ENCODE results near the gene ID3. TPM values are rescaled to one million over a fixed set of nuclear protein-coding genes. Genes with fewer than 3 reads are reported as not detected.

The ID3 gene
- total RNA-seq, 1 experiment from 2014 or later, result 119 TPM

DNA sequence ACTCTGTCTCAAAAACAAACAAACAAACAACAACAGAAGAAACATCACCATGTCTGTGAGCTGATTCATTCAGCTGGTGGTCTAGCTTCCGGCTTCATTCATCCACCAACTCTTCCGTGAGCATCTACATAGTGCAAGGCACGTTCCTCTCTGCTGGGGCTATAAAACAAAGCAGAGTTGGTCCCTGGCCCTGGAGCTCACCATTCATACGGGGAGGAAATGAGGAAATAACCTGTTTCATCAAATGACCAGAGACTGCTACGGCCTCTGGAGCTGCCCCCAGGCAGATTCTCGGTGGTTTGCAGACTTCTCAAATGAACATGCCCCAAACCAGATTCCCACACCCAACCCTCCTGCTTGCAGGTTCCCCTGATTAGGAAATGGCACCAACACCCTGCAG, 41.0 kb upstream of the ID3 start:
- H3K27me3 Mint-ChIP-seq (ENCODE audit: low read depth), result peaks cover 4% of the 10 kb centered on the region; the same call in 1 of the 2 replicates
- H3K27ac ChIP-seq (ENCODE audit: insufficient read length, low read depth, low read length), result no peak overlapping the region
- H2BK12ac ChIP-seq (ENCODE audit: insufficient read length, low read depth, low read length), result no peak overlapping the region
- H4K5ac ChIP-seq (ENCODE audit: insufficient read length, low read depth, low read length), result no peak overlapping the region
- no peak overlapping the region for H3K4me3 Mint-ChIP-seq
- no peak overlapping the region for H3K18ac ChIP-seq (ENCODE audit: insufficient read length, low read depth, low read length)
- H3K56ac ChIP-seq (ENCODE audit: insufficient read length, low read depth, low read length), result no peak overlapping the region
- peaks cover 57 to 67% of the 10 kb centered on the region in 2 experiments for H3K4me1 Mint-ChIP-seq
- no peak overlapping the region for H4K8ac ChIP-seq (replicated peaks; ENCODE audit: insufficient read length, low read depth, low read length)
- H3K4me2 ChIP-seq (ENCODE audit: insufficient read depth, insufficient read length, low read length), result no peak overlapping the region
- no peaks in the 10 kb centered on the region for H3K79me1 ChIP-seq (ENCODE audit: insufficient read depth, low read depth, low read length, poor library complexity, severe bottlenecking)
- no peak overlapping the region for H2AFZ ChIP-seq (ENCODE audit: low read length)
- no peak overlapping the region; the same call in 1 of the 2 replicates for H2BK15ac ChIP-seq (ENCODE audit: low read depth, low read length)
- no peaks in the 10 kb centered on the region for H3K9me3 Mint-ChIP-seq
- no peak overlapping the region for H2AK5ac ChIP-seq (ENCODE audit: insufficient read length, low read length)
- H3K27ac Mint-ChIP-seq, result peak overlapping the region in 2 of 3 experiments; percentile 42 to 56; a peak in 1 of 7 replicates
- no peak overlapping the region for H2BK20ac ChIP-seq (ENCODE audit: low read depth, low read length, poor library complexity, severe bottlenecking)
- H2BK120ac ChIP-seq (ENCODE audit: low read depth, low read length, poor library complexity, severe bottlenecking), result no peak overlapping the region
- H2BK5ac ChIP-seq (ENCODE audit: insufficient read length, low read length), result no peak overlapping the region
- no peaks in the 10 kb centered on the region for H3K9me3 ChIP-seq (ENCODE audit: control insufficient read depth, low read depth, low read length)
- H3K79me2 ChIP-seq (ENCODE audit: insufficient read depth, low read length), result no peaks in the 10 kb centered on the region
- no peak for DNase-seq
- H4K20me1 ChIP-seq (ENCODE audit: control insufficient read depth, insufficient read depth, insufficient read length), result no peaks in the 10 kb centered on the region
- peaks cover 19% of the 10 kb centered on the region for H3K4me1 ChIP-seq (ENCODE audit: insufficient read depth, low read length)
- no CpG with 5 or more reads among the region's 6 CpGs for WGBS (ENCODE audit: extremely low coverage, insufficient read length, low lambda C conversion rate)
- no peak overlapping the region for H3K4ac ChIP-seq (ENCODE audit: low read depth, low read length)
- no peaks in the 10 kb centered on the region for H3K27me3 ChIP-seq (ENCODE audit: insufficient read depth, low read length)
- H3T11ph ChIP-seq (ENCODE audit: low read length), result no peak overlapping the region
- no peak overlapping the region for H3K9ac ChIP-seq (ENCODE audit: extremely low read depth, insufficient read length, low read length)
- H3K36me3 Mint-ChIP-seq (ENCODE audit: insufficient read depth in 1 of 3, low read depth in 3 of 3), result no peaks in the 10 kb centered on the region
- H4K91ac ChIP-seq (ENCODE audit: insufficient read length, low read depth, low read length), result no peak overlapping the region
- H3K23me2 ChIP-seq (ENCODE audit: insufficient read length, low read depth, low read length, poor library complexity, severe bottlenecking), result no peaks in the 10 kb centered on the region
- TF ChIP-seq, protein P1, sequence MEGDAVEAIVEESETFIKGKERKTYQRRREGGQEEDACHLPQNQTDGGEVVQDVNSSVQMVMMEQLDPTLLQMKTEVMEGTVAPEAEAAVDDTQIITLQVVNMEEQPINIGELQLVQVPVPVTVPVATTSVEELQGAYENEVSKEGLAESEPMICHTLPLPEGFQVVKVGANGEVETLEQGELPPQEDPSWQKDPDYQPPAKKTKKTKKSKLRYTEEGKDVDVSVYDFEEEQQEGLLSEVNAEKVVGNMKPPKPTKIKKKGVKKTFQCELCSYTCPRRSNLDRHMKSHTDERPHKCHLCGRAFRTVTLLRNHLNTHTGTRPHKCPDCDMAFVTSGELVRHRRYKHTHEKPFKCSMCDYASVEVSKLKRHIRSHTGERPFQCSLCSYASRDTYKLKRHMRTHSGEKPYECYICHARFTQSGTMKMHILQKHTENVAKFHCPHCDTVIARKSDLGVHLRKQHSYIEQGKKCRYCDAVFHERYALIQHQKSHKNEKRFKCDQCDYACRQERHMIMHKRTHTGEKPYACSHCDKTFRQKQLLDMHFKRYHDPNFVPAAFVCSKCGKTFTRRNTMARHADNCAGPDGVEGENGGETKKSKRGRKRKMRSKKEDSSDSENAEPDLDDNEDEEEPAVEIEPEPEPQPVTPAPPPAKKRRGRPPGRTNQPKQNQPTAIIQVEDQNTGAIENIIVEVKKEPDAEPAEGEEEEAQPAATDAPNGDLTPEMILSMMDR (conservative IDR thresholded peaks at IDR 0.05), result no peak
- no peak overlapping the region for H3K23ac ChIP-seq (ENCODE audit: insufficient read length, low read depth, low read length)
- H3K14ac ChIP-seq (ENCODE audit: insufficient read depth, low read length), result peak overlapping the region; percentile 43; the same call in 1 of the 2 replicates
